HG03060 (cell line): ENCODE measurements around the gene ANKS1A.

Source experiments
- ATAC-seq: cut with Tn5 transposase; IDR thresholded peaks from one replicate; pipeline ENCODE4 v1.9.1; 2021; ENCODE audit warnings: low read depth, moderate number of reproducible peaks; ENCODE audit not compliant: unreplicated experiment

The ANKS1A gene

DNA sequence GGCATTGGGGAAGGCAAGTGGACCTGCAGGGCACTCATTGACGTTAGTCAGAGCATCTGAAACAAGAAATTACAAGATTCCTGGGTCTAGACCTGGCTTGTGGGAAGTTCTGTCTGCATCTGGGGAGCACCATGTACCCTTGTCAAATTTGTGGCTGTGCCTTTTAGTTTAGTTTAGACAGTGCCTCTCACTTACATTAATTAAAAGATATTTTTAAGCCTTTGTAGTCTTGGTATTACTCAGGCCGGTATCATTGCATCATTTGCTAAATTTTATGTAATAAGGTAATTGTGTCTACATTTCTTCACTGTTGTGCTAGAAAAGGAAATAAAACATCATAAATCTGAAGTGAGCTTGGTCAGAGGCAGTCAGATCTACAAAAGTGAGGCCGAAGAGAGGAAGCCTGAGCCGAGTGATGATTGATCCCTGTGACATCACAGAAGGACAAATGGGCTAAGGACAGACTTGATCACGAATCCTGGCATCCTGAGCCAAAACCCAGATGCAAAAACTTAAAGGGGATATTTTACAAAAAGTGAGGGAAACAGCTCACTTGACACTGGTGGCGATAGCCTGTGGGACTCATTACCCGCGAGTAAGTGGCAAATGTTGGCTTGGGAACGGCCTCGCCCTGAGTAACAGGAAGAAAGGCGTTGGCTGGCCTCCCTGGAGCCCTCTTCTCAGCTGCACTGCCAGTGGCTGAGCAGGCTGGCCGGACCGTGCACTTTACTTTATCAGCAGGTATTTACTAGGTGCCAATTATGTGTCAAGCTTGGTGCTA, 145.5 kb downstream of the ANKS1A start:
- ATAC-seq, result no peak

DNA sequence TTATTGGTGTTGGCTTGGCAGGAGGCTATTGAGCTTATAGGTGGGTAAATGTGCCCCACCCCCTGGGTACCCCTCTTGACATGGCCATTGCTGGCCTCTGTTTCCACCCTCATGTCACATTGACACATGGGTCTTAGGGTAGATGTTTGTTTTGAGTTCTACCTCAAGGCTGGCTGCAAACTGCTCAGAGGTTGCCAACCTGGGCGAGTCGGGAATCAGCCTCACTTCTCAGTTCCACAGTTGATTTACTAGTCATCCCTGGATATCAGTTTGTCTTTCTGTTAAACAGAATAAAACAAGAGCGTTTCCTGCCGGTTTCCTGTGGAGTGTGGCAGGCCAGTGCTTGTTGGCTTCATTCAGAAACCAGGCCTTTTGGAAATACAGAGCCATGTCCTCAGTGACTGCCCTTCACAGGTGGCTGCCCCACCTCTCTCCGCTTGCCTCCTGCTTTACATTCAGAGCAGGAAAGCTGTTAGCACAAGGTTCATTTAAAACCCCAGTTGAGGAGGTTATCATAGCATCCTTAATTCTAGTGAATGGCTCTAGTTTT, 146.5 kb downstream of the ANKS1A start:
- no peak for ATAC-seq

DNA sequence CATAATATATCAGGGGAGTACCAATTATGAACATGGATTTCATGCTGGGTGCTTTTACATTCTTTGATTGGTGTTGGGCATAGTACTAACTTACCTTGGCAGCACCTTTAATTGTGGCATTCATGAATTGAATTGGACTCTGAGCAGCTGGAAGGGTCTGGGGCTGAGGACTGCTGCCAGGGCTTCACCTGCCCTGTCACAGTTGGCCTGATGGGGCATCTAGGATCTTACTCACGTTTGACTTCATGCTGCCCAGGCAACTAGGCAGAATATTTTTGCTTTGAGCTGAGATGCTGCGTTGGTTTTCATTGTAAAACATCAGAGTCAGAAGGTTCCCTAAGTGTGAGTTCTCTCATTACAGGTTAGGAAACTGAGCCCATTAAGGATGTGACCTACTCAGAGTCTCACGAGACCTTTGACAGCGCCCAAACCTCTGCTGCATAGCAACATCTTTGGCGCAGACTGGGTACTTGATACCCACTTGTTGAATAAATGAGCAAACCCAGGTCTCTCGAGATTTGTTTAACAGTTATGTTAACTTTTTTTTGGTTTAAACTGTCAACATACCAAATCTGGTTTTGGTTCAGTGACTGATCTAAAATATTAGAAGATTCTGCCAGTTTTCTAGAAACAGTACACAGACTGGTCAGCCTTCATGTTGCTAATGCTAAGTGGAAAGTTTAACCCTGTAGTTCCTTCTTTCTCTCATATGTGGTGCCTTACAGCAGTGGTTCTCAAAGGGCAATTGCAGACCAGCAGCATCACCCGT, 147.2 kb downstream of the ANKS1A start:
- ATAC-seq, result no peak

DNA sequence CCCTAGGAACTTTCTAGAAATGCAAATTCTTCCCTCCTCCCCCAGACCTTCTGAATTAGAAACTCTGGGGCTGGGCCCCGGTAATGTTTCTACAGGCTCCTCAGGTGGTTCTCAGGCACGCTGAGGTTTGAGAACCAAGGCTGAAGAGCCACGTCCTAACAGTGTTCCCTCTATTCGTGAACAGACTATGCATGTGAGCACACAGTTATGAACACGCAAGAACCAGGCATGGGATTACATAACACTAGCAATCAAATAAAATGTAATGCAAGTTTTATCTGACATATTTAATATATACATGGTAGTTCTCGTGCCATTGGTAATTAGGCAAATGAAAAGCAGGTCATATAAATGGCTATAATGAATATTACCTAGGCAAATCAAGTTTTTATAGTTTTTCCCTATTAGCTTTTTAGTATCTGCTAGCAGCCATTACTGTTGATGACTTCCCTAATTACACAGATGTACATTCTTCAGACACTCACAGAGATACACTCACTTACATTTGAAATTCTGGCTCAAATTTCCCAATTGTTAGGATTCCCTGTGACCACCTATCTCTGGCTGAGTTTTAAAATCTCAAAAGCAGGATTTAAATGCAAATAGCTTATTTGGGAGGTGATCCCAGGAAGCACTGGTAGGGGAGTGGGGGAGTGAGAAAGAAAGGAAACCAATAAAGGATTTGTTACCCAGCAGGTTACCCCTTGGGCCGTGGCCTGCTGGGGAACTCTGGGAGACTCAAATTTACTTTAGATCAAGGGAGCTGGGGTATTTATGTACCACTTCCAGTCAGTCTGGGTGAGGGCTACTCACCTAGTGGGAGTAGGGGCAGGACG, 148.0 kb downstream of the ANKS1A start:
- ATAC-seq, result no peak

DNA sequence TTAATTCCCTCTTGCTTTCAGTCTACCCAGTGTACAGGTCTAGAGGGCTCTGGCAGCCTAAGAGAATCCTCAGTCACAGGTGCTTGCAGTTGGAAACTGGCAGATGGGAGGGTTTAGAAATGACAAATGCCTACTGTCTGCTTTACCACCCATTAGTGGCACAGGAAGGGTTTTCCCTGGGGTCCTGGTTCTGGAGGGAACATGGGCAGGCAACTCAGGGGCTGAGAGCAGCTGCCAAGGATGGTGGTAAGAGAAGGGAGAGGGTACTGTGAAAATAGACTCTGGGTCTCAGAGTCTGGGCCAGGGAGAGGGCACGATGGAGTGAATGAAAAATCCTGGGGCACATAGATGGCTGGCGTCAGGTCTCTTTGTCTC, 148.6 kb downstream of the ANKS1A start:
- ATAC-seq, result no peak

DNA sequence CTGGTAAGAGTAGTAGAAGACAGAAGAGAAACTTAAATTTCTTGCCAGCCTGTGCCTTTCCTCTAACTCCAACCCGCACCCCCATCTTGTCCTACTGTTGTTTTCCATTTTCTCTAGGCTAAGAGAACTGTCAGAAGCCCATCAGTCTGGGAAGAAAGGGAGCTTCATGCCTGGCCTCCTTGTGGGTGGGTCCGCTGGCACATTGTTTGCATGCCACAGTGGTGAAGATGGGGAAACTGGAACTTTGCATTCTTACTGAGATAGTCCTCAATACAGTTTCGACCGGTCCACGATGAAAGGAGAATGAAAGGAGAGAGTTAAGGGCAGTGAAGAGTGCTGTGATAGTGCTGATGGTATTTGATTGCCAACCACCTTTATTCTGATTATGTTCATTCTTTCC, 149.0 kb downstream of the ANKS1A start:
- no peak for ATAC-seq

DNA sequence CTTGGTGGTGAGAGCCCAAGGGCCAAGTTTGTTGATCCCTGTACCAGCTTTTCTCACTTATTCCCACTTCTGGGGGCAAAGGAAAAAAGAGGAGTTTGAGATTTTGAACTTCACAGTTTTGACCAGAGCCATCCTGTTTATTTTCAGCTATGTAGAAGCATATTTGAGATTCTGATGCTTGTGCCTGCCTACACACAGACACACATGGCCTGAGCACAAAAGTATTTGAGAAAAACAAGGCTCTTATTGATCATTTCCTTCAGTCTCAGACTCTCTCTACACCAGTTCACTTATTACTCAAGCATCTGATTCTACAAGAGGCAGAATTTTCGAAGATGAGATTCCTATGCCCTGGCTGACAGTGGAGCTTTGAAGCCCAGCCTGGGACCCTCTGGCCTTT, 151.3 kb downstream of the ANKS1A start:
- no peak for ATAC-seq

DNA sequence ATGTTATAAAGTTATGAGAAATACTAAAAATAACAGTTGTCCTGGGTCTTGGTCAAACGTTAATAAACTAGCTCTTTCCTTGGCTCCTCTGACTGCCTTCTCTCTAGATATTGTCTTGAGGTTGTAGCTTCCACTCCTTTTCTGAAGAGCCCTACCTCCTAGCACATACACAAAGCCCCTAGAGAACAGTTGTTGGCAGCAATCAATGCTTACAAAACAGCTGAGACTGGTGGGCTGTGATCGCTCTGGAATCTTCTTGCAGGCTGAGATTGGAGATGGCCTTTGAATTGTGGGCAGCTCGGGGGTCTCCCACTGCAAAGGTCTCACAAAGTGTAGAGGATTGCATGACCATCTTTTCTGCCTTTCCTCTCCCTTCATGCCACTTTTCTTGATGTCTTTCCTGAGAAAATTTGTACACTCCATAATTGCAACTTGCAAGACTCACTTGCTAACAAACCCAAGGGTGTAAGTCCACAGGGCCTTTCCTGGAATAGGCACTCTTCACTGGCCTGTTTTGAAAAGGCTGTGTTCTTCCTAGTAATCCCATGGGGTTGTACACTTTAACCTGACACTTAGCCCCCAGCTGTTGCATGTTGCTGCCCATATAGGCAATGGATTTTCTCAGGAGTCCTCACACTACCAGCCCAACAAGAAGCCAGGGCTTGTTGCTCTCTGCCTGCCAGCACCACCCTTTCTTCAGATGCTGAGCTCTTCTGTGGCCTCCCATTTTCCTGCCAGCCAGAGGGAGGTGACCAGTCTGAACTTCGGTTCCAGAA, 152.2 kb downstream of the ANKS1A start:
- ATAC-seq, result no peak

DNA sequence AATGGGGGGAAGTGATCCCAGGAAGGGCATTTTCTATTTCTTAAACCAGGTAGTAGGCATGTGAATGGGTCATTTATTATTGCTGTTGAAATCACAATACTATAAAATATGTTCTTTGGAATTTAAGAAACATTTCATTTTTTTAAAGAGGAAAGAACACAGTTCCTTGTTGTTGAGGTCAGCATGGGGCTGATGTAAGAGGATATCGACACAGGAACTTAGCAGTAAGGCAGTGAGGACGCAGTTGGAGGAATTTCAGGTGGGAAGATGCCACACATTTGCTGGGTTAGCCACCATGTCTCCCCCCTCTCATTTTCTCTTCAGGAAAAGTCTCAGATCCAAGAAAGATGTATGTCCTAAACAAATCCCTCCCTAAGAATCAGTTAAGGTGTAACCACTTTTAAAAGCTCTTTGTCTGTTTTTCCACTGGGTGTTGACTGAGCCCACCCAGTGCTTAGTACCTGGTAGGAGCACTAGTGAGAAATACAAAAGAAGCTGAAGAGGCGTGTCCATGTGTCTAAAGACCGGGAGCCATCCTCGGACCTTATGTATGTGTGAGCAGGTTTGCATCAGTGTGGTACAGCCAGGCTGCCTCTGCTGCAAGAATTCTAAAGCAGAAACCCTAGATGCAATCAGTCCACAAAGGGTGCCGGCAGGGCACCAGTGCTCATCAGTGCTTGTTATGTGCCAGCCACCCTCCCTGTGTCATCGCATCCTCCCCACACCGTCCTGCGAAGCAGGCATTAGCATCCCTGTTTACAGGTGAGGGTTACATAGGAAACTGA, 153.2 kb downstream of the ANKS1A start:
- no peak for ATAC-seq

DNA sequence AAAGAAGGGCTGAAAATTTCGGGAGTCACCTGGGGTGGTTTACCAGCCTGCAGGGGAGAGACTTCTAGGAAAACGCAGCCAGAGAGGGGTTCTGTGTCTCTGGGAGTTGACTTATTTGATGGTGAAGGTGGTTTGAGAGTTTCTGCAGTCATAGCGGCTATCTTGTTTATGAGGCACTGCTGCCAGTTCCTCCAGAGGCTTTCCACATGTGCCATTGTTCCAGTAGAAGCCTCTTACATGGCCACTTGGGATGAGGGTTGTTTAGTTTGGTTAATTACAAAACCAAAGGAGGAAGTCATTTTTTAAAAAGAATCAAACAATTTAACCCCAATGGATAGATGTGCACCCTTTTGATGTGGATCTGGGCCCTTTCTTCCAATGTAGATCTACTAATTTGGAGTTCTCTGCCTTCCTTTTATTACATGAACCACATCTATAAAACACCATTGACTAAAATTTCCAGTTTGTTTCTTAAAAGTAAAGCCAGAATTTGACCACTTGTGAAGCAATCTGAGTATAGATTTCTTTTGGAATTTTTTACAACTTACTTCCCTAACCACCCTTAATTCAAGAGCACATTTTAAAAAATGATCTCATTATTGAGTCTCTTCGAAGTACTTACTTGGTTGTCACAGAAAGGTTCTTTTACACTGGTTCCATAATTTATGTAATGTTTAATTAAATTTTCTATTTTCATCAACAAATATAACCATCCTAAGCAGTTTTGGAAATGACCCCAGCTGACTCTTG, 154.5 kb downstream of the ANKS1A start:
- no peak for ATAC-seq

DNA sequence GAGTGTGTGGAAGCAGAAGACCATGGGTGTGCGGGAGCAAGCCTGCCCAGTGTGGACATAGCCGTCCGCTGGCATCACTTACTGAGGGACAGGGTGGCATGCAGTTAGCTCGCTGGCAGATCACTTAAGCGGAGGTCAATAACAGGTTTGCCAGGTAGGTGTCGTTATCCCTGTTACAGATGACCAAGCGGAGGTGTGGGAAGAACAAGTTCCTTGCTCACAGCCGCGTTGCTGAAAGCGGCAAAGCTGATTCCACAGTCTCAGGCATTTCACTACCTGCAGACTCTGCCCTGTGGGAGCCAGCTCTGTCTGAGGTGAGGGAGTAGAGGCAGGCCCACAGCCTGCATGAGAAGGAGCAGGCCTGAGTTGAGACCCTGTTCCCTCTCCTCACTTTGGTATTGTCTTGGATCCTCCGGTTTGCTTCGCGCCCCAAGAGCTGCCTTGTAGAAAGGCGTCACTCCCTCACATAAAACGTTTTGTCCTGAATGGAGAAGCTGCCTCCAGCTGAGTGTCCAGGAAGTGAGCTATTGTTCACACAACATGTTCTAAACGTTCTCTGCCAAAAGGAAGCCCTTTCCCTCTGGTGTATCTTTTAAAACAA, 155.2 kb downstream of the ANKS1A start:
- no peak for ATAC-seq

DNA sequence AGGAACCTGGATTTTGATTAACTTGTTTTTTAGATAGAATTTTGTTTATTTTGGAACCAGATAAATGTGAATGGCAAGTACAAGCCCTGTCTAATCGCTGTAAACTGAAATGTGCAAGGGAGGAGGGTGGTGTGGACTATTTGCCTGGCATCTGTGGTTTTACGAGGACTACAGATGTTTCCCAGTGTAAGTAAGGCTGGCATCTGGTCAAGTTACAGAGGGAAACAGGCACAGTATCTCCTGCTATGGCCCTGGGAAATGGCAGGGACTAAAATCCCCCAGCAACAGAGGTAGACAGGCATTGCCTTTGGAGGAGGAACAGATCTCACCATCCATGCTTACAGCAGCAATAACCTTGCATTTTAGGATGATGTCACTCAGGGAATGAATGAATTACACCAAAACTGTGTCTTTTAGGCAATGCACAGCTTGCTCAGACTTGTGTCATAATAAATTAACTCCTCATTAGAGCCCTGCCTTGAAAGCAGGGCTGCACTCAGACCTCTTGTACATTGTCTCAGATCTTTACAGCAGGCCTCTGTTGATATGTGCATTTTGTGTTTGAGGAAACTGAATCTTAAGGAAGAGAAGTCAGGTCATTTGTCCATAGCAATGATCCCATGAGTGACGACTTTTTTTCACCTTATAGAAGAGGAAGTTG, 155.8 kb downstream of the ANKS1A start:
- no peak for ATAC-seq

DNA sequence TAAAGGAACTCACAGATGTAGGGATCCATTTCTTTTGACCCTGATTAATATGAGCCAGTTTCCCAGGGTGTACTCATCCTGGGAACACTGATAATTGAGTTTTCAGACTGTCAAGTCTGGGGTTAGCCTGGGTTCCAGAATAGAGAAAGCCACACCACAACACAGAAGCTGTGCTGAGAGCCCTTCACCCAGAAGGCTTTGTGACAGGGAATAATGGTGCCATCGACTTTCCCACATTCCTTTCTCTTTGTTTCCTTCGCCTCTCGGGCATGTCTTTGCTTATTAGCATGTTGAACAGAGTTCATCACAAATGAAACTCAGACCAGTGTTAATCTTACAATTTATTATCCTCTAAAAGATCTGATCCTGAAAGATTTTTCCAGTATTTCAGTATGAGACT, 157.0 kb downstream of the ANKS1A start:
- no peak for ATAC-seq

DNA sequence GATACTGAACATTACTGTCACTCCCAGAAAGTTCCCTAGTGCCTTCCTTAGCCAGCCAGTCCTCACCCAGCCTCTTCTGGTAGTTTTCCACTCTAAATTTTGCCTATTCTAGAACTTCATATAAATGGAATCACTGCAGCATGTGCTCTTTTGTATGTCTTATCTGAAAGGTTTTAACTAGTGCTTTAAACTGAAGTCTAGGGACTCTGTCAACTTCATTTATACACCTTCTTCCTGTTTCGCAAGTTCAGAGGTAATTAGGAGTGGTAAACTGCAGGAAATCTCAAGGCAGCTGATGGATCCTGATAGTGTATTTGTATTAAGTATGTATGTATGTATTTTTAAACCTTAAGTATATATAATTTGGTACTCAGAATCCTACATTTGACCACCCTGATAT, 157.8 kb downstream of the ANKS1A start:
- no peak for ATAC-seq

DNA sequence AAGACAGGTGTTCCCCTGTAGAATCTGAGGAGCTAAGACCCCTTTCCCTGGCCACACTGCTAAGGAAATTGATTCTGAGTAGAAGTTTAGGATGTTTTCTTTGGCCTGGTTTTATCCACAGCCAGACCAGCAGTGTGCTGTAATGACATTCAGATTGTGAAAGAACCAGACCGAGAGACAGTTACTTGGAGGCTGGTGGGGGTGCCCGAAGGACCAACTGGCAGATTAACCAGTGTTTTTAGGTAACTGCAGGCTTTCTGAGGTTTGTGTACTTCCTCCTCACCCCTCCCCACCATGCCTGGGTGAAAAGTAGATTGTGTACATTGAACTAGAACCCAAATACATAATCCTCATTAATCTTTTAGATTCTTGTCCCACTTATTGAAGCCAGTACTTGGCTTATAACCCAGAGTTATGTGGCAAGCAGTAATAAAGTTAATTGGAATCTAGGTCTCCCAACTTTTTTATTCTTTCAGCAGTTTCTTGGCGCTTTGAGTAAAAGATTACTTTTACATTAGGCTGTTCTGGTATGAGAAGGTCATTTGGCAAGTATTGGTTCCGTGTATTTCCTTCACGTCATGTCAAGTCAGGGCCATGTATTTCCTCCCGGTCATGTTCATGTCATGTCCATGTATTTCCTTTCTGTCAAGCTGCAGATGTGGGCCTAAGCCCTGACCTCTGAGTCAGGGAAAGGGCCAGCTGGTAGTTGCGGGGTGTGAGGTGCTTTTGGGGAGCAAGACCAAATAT, 158.4 kb downstream of the ANKS1A start:
- ATAC-seq, result no peak

DNA sequence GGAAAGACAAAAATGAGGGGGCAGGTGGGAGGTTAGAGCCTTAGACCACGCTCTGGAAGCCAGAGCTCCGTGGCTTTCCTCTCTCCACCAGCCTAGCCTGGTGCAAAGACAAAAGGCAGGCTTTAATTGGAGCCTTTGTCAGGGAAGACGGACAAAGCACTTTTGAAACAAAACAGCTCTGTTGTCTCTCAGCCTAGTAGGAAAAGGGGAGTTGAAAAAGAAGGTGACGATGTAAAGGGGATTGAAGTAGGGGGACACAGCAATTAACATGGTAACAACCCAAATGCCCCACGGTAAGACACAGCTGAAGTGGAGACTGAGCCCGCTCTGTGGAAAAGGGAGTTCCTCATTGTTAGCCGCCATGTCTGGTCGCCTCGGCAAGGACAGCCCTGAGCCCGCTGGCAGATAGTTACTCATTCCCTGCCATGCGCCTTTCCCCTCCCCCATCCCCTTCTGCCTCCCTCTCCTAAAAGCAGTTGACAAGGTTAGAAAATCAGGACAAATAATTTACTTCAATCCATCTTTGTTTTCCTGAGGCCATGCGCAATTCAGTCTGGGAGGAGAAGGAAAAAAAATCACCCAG, 159.1 kb downstream of the ANKS1A start:
- ATAC-seq, result no peak

DNA sequence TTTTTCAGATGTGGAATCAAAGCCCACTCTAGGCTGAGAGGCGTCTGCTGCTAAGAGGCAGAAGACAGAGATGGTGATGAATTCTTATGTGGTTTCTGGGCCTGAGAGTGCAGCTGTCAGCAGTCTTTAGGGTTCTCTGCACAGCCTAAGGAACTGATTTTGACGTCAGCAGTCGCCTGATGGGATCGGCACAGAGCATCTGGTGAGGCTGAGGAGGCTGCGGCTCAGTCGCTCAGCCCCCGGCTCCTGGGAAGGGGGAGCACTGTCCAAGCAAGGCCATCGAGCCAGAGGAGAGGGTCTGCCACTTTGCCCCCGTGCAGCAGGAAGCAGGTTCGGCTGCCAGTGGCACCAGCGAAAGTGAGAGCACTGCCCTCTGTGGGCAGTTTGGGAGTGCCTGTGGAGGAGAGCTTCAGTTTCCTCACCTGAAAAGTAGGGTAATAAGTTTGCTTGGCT, 159.6 kb downstream of the ANKS1A start:
- ATAC-seq, result no peak
